HT1080 (cell line): ENCODE measurements around the gene CALML4. TPM values are rescaled to one million over a fixed set of nuclear protein-coding genes. Genes with fewer than 3 reads are reported as not detected.
A peak's percentile ranks its signal among the peaks of the same experiment; 100 is the strongest.
"Not testable (repeated sequence)": the region's sequence is repeated elsewhere in the genome, so short reads cannot be mapped to it uniquely, and the experiment has no call there.

Experiments
- DNase-seq: peaks from one replicate; pipeline ENCODE4 v3.0.0-alpha.2; 2015; ENCODE audit warnings: low read depth
- total RNA-seq: library from RNA; depleted of rRNA; stranded (reverse); fragments of >200 nt; shearing (Covaris generic); gene quantifications from 2 replicates; pipeline ENCODE4 v1.2.3, GENCODE V29; 2014

The CALML4 gene
- total RNA-seq, 1 experiment from 2014 or later = 1.6 TPM

DNA sequence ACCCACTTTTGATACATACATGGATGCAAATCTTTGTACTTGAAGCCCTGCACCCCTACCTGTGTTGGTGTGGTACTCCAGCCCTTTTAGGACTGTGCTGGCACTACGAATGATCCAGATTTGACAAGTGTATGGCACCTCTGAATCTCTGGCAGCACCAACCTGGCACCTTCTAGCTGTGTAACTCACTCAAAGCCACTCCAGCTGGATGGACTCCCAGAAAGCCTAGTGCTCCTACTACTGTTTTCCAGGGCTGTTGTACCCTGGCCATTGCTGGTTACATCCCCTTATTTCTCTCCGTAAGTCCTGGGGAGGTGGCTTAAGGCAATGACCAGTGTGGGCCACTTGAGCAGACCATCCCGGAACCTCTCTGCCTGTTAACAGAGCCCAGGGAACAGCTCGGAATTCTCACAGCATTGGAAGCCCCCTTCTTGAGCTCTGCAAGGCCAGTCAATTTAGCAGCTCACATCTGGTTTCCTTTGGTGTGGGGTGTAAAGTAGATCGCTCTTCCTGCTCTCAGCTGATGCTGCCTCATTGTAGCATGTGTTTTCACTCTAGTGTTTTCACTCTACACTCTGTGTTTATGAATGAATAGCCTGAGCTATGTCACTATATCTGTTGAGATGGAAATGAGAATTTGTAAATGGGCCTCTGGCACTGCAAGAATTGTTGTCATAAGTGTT is 12.2 kb downstream of the CALML4 start:
- no peak for DNase-seq

DNA sequence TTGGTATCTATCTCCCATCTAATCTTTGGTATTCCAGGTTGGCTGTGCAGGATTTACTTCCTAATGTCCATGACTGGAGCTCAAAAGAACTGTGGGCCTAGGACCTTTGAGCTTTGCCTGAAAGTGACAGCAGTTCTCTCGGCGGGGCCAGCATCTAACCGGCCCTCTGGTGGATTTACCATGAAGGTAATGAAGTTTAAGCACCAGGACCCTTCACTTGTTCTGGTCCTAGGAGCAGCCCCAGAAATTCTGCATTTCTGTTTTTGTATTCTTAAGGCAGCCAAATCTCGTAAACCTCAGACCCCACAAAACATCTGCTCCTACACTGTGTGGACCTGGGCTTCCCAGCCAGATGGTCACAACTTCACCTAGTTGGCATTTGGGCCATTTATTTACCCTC is 13.0 kb downstream of the CALML4 start:
- DNase-seq = no peak

DNA sequence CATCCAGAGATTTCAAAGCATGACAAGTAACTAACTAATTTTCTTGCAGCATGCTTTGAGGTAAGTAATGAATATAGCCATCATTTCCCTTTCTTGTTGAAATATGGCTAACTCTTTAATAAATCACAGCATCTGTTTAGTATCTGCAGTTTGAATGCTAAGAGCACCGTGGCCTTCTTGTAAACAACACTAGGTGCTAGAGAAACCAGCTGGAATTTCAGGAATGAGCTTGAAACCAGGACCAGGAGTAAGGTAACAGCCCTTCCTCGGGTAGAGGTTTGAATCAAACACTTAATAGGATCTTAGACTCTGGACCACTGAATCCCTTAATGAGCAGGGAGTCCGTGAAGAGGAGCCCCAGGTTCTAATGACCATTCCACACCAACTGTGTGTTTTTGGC is 13.6 kb downstream of the CALML4 start:
- no peak for DNase-seq

- no peak for DNase-seq
These were observed 15.1 kb downstream of the CALML4 start for GRCh38 chr15:68190048-68190447.

- no peak for DNase-seq
These were observed 16.5 kb downstream of the CALML4 start for GRCh38 chr15:68188647-68189046.

DNA sequence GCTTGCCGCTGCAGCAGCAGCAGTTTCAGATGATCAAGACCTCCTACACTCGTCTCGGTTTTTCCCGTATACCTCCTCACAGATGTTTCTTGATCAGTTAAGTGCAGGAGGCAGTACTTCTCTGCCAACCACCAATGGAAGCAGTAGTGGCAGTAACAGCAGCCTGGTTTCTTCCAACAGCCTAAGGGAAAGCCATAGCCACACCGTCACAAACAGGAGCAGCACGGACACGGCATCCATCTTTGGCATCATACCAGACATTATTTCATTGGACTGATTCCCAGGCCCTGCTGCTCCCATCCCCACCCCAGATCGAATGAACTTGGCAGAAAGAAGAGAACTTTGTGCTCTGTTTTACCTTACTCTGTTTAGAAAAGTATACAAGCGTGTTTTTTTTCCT is 17.6 kb downstream of the CALML4 start:
- no peak for DNase-seq

GRCh38 chr15:68186671-68187397 is 18.3 kb downstream of the CALML4 start:
- DNase-seq = peak; percentile 15

DNA sequence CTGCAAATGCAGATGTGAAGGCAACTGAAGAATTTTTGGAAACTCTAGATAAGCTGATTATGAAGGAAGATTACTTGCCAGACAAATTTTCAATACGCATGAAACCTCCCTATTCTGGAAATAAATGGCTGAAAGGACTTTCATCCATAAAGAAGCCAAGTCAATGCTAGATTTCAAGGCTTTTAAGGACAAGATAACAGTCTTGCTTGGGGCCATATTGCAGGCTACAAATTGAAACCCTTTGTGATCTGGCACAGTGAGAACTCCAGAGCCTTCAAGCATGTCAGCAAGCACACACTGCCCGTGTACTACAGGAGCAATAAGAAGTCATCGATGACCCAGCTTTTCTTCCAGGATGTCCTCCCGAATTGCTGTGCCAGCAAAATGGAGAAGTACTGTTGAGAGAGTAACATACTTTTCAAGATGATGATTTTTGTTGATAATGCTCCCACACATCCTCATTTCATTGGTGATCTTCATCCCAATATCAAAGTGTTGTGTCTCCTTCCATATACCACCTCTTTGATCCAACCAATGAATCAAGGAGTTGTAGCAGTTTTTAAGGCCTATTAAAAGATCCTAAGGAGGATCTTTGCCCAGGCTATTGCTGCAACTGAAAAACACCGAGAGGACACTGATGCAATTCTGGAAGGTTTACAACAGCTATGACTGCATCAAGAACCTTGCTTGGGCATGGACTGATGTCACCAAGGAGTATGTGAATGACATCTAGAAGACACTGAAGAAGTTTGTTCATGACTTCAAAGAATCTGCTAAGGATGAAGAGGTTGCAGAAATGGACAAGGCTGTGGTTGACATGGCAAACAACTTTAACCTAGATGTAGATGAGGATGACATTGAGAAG is 20.3 kb downstream of the CALML4 start:
- DNase-seq = no peak

- DNase-seq = peak; percentile 7
These were observed 21.4 kb downstream of the CALML4 start for GRCh38 chr15:68183616-68184315.

- no peak for DNase-seq
These were observed 27.4 kb downstream of the CALML4 start for GRCh38 chr15:68177742-68178141.

DNA sequence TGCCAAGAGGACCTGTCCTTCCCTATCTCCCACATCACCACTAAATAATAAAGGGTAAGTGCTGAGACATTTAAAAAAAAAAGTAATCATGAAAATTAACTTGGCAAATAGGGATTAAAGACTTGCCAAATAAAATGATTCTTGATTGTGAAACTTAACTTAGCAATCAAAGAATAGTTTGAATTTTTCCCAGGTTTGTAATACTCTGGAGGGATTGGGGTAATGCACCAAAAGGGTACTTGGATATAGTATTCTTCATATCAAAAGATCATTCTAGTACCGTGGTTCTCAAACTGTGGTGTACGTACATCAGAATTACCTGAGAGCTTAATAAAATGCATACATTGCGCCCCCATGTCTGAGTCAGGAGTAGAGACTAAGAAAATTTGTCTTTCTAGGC is 28.5 kb downstream of the CALML4 start:
- no peak for DNase-seq

GRCh38 chr15:68175526-68175925 is 29.6 kb downstream of the CALML4 start:
- DNase-seq = no peak

GRCh38 chr15:68173119-68173518 is 32.0 kb downstream of the CALML4 start:
- no peak for DNase-seq

- DNase-seq = not testable (repeated sequence)
These were observed 33.1 kb downstream of the CALML4 start for GRCh38 chr15:68172037-68172436.

DNA sequence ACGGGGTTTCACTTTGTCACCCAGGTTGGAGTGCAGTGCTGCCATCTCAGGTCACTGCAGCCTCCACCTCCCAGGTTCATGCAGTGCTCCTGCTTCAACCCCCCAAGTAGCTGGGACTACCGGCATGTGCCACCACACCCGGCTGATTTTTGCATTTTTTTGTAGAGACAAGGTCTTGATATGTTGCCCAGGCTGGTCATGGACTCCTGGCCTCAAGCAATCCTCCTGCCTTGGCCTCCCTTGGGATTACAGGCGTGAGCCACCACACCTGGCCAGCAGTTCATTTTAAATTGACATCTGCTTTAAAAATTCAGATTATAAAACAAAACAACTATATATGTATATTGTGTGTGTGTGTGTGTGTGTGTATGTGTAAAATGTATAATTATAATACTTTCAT is 38.3 kb downstream of the CALML4 start:
- no peak for DNase-seq

GRCh38 chr15:68163191-68163590 is 41.9 kb downstream of the CALML4 start:
- no peak for DNase-seq

DNA sequence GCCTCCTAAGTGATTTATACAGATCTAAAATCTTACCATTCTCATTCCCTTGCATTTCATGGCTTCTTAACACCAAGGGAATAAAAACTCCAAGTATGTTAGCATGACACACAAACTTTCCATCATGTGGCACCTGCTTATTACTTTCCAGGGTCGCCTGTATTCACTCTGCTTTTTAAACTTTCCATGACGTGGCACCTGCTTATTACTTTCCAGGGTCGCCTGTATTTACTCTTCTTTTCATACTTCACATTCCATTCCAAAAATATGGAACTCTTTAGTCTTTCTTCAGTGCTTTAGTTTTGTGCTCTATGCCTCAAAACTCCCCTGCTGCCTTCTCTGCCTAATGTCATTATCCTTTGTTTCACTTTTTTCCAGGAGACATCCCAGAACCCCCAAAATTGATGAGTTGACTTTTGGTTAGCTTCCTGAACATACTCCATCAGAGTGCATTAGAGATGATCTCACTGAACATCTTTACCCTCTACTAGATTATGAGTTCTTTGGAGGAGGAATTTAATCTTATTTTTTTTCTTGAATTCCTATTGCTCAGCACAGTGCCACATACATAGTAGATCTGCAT is 47.0 kb downstream of the CALML4 start:
- no peak for DNase-seq

DNA sequence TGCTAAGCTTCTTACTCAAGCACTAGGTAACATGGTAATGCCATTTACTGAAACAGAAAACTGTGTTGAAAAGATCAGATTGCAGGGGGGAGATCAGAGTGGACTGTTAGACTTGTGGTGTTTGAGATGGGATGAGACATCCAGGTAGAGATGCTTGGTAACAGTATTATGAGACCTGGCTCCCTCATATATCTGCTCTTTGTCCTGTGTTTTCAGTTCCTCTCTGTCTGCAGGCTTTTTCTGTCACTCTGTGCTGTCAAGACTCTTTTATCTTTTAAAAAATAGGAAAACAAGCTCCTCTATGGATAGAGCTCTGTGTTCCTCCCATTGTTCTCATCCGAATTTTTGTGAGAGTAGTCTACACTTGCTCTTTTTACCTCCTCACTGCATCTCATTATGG is 48.1 kb downstream of the CALML4 start:
- DNase-seq = no peak

DNA sequence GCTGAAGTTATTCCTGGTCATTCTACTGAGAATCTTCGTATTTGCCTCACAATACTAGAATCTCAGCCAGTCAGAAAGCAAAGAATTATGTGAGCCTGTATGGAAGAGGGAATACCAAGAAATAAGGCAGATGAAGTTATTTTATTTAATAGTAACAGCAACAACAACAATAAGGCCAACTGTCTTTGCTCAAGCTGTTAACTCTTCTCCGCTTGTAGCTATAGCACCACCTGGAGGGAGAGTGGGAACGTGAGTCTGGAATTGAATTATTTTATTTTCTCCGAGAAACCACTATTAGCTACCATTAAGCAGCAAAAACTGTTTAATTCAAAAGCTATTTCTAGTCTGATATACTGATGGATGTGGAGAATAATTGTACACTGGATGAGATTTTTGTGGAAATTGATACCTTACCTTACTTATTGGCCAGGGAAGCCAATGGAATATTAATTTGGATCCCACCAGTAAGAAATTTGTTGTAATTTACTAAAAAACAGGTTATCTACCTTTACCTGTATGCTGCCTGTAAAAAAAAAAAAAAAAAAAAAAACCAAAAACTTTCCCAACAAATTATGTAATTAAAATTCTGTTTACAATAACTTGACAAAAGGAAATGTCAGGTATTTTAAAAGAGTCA is 50.1 kb downstream of the CALML4 start:
- DNase-seq = peak; percentile 36

DNA sequence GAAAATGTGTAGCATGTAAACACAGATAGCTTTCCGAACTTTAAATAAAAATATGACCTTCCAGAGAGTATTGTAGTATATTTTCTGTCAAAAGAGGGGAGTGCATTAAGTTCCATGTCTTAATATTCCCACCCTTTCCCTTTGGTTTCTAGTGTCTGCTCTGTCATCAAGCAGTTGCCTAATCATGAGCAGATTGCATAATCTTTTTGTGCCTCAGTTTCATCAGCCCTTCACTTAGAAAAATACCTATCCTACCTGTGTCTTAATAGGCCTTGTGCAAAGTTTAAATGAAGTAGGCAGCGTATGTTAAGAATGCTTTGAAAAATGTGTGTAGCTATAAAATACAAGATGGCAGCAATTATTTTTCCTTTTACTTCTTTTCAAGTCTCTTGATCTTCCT is 52.8 kb downstream of the CALML4 start:
- DNase-seq = no peak

DNA sequence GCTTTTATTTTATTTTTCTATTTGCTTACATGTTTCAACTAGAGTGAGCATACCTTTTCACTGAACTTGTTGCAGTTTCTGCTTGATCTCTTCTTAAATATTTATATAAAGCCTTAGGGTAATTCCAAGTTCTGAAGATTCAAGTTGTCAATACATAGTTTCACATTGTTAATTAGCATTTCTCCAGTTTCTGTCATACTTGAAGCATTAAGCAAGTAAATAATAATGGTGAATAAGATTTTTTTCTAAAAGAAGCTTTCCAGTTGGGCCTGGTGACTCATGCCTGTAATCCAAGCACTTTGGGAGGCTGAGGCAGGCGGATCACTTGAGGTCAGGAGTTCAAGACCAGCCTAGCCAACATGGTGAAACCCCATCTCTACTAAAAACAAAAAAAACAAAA is 53.9 kb downstream of the CALML4 start:
- no peak for DNase-seq
